Adrenal gland (tissue), 12 donors: ENCODE measurements around the gene ZNF32. TPM values are rescaled to one million over a fixed set of nuclear protein-coding genes. Genes with fewer than 3 reads are reported as not detected.
"Not testable (repeated sequence)": the region's sequence is repeated elsewhere in the genome, so short reads cannot be mapped to it uniquely, and the experiment has no call there.

Experiments
- DNase-seq, 7 donors: peaks; one replicate each; pipeline ENCODE4 v3.0.0-alpha.2; 2019 to 2020
- H3K27ac ChIP-seq, 5 donors: fragments of 200-600 bp; sonication (generic) in 4 of 5; 1 replicate in 3 of 5; 2 replicates in 2 of 5; pipeline versions ENCODE4 v1.5.1 to v1.8.0; 2016 to 2020; ENCODE audit warnings: mild to moderate bottlenecking in 1 of 5
- H3K27me3 ChIP-seq: fragments of 200-600 bp; 2 replicates; pipeline ENCODE4 v1.8.0; 2021
- H3K36me3 ChIP-seq, 2 donors: fragments of 200-600 bp; replicated peaks in 1 of 2; 1 replicate in 1 of 2; 2 replicates in 1 of 2; pipeline versions ENCODE4 v1.5.1 to v1.8.0; 2018 to 2022
- H3K4me1 ChIP-seq, 2 donors: fragments of 200-600 bp; replicated peaks in 1 of 2; 1 replicate in 1 of 2; 2 replicates in 1 of 2; pipeline versions ENCODE4 v1.5.1 to v1.8.0; 2018 to 2021
- H3K4me3 ChIP-seq, 4 donors: fragments of 200-600 bp; sonication (generic) in 3 of 4; one replicate each; pipeline ENCODE4 v1.5.1; 2016 to 2018
- H3K9me3 ChIP-seq, 3 donors: fragments of 200-600 bp; sonication (generic) in 1 of 3; replicated peaks in 1 of 3; 1 replicate in 2 of 3; 2 replicates in 1 of 3; pipeline versions ENCODE4 v1.5.1 to v1.8.0; 2016 to 2021
- POLR2A ChIP-seq, 2 donors: fragments of 450-650 bp; IDR thresholded peaks; one replicate each; pipeline ENCODE4 v1.6.1; 2017; ENCODE audit warnings: antibody characterized with exemption in 2 of 2, mild to moderate bottlenecking in 2 of 2, moderate library complexity in 1 of 2
- WGBS, 4 donors: extraction: QIAGEN DNeasy Blood & Tissue Kit in 2 of 4; methylation state at CpG; one replicate each; pipeline versions ENCODE4 v1.1.5 to v1.1.7; 2013 to 2017; 5-methylcytosine and 5-hydroxymethylcytosine counted together
- intact Hi-C, 2 donors: fragments of 100-400 bp; cut with DNase I; formaldehyde crosslinking; loops; one replicate each; pipeline versions ENCODE4 v1.14.1 to v1.15.0; 2022 to 2023
- polyA plus RNA-seq, 3 donors: library from polyadenylated mRNA; stranded (reverse); fragments of 200-250 nt in 2 of 3; fragments of 350-450 nt in 1 of 3; fragmentation: Illumina TruSeq in 1 of 3; extraction: RNeasy Lipid Tissue Mini Kit (QIAGEN cat#74804) in 1 of 3; gene quantifications; one replicate each; pipeline ENCODE4 v1.2.3, GENCODE V29; 2013 to 2014
- total RNA-seq, 9 donors: library from RNA; depleted of rRNA in 4 of 9; stranded (reverse); fragments of >200 nt in 4 of 9; fragments of 120-200 nt in 1 of 9; fragmentation: NEBNext Ultra II Directional in 1 of 9; extraction: Animal tissue kit (Norgen Biotek cat#: 25700) in 1 of 9; gene quantifications; one replicate each; pipeline versions ENCODE4 v1.1.0 to v1.2.4, GENCODE V29; 2013 to 2023
- TF ChIP-seq, protein P1 (sequence below), 6 experiments: fragments of 450-650 bp in 4 of 6; fragments of 200-600 bp in 2 of 6; sonication (generic) in 1 of 6; IDR thresholded peaks; 1 replicate in 5 of 6; 2 replicates in 1 of 6; pipeline versions ENCODE4 v1.5.1 to v1.8.0; 2016 to 2021; ENCODE audit warnings: antibody characterized with exemption in 6 of 6, mild to moderate bottlenecking in 2 of 6, moderate library complexity in 1 of 6
- donor health status: healthy with polysubstance abuse.
- donor health status: Bipolar disorder and iron deficiency.
- donor health status: DM: yes; HTN: yes; CAD: no.
- donor health status: DM: no; HTN: no; CAD: no.
- donor health status: DM: no; HTN: no; CAD: no.
- donor health status: DM: yes; HTN: yes; CAD: no.

ZNF32 gene
- total and polyA plus RNA-seq, 12 donors: 18.0 to 77.8 (median 42.5) TPM

DNA sequence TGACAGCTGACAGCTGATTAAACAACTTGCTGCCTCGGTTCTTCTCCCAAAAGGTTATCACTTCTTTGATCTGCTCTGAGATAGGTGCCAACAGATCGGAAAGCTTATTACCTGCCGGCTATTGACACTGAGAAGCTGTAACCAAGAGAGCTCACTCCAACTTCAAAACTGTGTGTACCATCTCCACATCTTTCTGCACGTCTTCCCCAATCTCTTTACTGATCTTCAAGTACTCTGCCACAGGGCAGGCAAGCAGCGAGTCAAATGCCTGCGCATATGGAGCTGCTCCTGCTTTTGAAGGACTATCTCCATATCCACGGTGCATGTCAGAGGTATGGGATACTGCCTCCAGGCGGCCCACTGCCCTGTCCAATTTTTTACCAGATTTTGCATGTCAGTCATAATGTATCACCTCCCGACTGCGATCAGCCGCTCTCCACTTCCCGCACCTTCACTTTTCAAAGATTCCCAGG, 42.8 kb downstream of the ZNF32 start:
- H3K4me1 ChIP-seq: peaks cover 0 to 7% of the 10 kb centered on the region in 2 donors
- intact Hi-C loops: no loop called here
- H3K9me3 ChIP-seq: no peaks in the 10 kb centered on the region
- TF ChIP-seq, protein P1, sequence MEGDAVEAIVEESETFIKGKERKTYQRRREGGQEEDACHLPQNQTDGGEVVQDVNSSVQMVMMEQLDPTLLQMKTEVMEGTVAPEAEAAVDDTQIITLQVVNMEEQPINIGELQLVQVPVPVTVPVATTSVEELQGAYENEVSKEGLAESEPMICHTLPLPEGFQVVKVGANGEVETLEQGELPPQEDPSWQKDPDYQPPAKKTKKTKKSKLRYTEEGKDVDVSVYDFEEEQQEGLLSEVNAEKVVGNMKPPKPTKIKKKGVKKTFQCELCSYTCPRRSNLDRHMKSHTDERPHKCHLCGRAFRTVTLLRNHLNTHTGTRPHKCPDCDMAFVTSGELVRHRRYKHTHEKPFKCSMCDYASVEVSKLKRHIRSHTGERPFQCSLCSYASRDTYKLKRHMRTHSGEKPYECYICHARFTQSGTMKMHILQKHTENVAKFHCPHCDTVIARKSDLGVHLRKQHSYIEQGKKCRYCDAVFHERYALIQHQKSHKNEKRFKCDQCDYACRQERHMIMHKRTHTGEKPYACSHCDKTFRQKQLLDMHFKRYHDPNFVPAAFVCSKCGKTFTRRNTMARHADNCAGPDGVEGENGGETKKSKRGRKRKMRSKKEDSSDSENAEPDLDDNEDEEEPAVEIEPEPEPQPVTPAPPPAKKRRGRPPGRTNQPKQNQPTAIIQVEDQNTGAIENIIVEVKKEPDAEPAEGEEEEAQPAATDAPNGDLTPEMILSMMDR (IDR thresholded peaks at IDR 0.05): no peak
- TF ChIP-seq POLR2A (IDR thresholded peaks at IDR 0.05): no peak
- H3K36me3 ChIP-seq: no peaks in the 10 kb centered on the region
- peak overlapping the region in 2 of 4 donors; percentile 74 to 96 for H3K4me3 ChIP-seq
- H3K27ac ChIP-seq: peak overlapping the region in 2 of 5 donors; percentile 71 to 74
- WGBS, 4 donors: 53 to 58% (median 55%) methylated on average over 12 of the region's 12 CpGs
- DNase-seq: no peak
- H3K27me3 ChIP-seq: no peaks in the 10 kb centered on the region

DNA sequence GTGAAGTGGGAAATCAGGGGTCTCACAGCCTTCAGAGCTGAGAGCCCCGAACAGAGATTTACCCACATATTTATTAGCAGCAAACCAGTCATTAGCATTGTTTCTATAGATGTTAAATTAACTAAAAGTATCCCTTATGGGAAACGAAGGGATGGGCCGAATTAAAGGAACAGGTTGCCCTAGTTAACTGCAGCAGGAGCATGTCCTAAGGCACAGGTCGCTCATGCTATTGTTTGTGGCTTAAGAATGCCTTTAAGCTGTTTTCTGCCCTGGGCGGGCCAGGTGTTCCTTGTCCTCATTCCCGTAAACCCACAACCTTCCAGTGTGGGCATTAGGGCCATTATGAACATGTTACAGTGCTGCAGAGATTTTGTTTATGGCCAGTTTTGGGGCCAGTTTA, 47.1 kb downstream of the ZNF32 start:
- H3K9me3 ChIP-seq, H3K36me3 ChIP-seq, H3K4me1 ChIP-seq, H3K4me3 ChIP-seq, H3K27ac ChIP-seq, intact Hi-C loops, H3K27me3 ChIP-seq, DNase-seq: not testable (repeated sequence)
- WGBS, 4 donors: 83 to 93% (median 86%) methylated on average over 6 of the region's 6 CpGs

DNA sequence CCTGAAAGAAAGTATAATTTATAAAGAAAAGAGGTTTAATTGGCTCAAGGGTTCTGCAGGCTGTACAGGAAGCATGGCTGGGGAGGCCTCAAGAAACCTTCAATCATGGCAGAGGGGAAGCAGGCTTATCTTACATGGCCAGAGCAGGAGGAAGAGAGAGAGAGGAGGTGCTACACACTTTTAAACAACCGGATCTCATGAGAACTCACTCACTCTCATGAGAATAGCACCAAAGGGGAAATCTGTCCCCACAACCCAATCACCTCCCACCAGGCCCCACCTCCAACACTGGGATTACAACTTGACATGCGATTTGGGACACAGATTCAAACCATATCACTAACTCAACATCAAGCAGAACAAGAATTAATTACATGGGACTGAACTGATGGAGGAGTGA, 49.3 kb downstream of the ZNF32 start:
- no peak overlapping the region for H3K4me3 ChIP-seq
- no peaks in the 10 kb centered on the region for H3K9me3 ChIP-seq
- H3K36me3 ChIP-seq: no peaks in the 10 kb centered on the region
- no peak overlapping the region for H3K27ac ChIP-seq
- intact Hi-C loops: no loop called here
- WGBS, 4 donors: 59 to 78% (median 62%) methylated on average over 2 of the region's 2 CpGs
- TF ChIP-seq, protein P1 (IDR thresholded peaks at IDR 0.05): no peak
- no peak for TF ChIP-seq POLR2A (IDR thresholded peaks at IDR 0.05)
- H3K27me3 ChIP-seq: no peaks in the 10 kb centered on the region
- peaks cover 0 to 11% of the 10 kb centered on the region in 2 donors for H3K4me1 ChIP-seq
- no peak for DNase-seq

DNA sequence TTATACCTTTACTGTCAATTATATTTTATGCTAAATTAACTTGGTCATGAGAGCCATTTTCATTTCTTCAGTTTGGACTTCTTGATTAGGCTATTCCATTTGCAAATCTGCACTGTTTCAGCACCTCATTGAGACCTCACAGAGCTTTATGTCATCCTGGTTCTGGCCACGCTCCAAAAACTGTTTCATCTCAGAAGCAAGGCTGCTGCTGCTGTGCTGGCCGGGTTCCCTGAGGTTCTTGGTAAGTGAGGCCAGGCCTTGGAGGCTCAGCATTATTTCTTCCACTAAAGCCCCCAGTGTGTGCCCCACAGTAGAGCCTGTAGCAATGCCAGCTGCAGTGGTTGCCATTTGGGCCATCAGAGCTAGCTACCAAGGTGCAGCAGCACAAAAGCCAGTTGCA, 50.2 kb downstream of the ZNF32 start:
- Histone ChIP-seq H3K27me3 (no peaks in the 10 kb centered on the region), H3K9me3 (no peaks in the 10 kb centered on the region), H3K36me3 (no peaks in the 10 kb centered on the region), H3K4me3 (no peak overlapping the region), H3K4me1 (peaks cover 0 to 11% of the 10 kb centered on the region in 2 donors), H3K27ac (no peak overlapping the region)
- WGBS, 4 donors: 30 to 48% (median 43%) methylated on average over 2 of the region's 2 CpGs
- peak; percentile 36 to 66 (median 57) for DNase-seq
- TF ChIP-seq, protein P1 (IDR thresholded peaks at IDR 0.05): no peak
- TF ChIP-seq POLR2A (IDR thresholded peaks at IDR 0.05): no peak
- intact Hi-C loops: no loop called here

DNA sequence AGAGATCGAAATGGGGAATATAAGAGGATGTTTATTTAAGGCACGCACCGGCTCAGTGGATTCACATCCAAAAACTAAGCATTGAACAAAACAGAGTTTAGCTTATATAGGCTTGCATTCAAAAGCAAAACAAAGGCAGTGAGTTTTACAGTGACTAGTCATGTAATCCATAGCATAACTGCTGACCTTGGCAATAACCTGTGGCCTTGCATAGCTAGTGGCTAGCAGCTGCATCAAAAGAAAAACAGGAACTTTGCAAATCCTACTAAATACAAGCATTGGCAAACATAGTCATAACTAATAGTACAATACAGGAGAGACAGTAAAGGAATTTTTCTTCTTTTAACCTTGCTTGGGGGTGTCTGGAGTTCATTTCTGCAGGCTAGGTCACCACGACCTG, 52.1 kb downstream of the ZNF32 start:
- H3K27ac ChIP-seq: no peak overlapping the region
- TF ChIP-seq, protein P1 (IDR thresholded peaks at IDR 0.05): no peak
- no peak for TF ChIP-seq POLR2A (IDR thresholded peaks at IDR 0.05)
- no peaks in the 10 kb centered on the region for H3K27me3 ChIP-seq

More for the DNA sequence above, 52.1 kb downstream of the ZNF32 start:
- no peak for DNase-seq
- Histone ChIP-seq H3K9me3 (no peaks in the 10 kb centered on the region), H3K4me1 (peaks cover 0 to 11% of the 10 kb centered on the region in 2 donors), H3K36me3 (no peaks in the 10 kb centered on the region), H3K4me3 (no peak overlapping the region)
- WGBS, 4 donors: 71 to 85% (median 78%) methylated on average over 4 of the region's 4 CpGs
- intact Hi-C loops: no loop called here
